NCI-H69 (cell line): ENCODE data around the gene TCF25.
"Not testable (repeated sequence)": the region's sequence is repeated elsewhere in the genome, so short reads cannot be mapped to it uniquely, and the experiment has no call there.

Experiments
- DNase-seq: peaks from one replicate; lab custom pipeline; 2025; lab: John Stamatoyannopoulos, UW

Gene TCF25

DNA sequence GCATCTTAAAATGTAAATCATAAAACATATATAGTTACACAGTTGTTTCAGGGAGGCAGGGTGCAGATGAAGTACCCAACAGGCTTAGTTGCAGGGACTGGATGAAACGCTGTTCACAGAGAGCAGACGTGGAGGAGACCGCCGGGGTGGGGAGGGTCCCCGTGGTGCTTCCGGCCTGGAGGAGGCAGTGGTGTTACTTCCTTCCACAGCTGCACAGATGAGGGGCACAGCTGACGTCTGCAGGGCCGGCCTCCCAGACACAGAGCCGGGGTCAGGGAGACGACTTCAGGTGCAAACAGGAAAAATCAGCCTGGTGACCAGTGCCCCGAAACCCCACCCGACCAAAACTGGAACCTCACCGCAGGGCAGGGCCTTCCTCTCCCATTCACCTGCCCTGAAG is 28.0 kb upstream of the TCF25 start:
- no peak for DNase-seq

DNA sequence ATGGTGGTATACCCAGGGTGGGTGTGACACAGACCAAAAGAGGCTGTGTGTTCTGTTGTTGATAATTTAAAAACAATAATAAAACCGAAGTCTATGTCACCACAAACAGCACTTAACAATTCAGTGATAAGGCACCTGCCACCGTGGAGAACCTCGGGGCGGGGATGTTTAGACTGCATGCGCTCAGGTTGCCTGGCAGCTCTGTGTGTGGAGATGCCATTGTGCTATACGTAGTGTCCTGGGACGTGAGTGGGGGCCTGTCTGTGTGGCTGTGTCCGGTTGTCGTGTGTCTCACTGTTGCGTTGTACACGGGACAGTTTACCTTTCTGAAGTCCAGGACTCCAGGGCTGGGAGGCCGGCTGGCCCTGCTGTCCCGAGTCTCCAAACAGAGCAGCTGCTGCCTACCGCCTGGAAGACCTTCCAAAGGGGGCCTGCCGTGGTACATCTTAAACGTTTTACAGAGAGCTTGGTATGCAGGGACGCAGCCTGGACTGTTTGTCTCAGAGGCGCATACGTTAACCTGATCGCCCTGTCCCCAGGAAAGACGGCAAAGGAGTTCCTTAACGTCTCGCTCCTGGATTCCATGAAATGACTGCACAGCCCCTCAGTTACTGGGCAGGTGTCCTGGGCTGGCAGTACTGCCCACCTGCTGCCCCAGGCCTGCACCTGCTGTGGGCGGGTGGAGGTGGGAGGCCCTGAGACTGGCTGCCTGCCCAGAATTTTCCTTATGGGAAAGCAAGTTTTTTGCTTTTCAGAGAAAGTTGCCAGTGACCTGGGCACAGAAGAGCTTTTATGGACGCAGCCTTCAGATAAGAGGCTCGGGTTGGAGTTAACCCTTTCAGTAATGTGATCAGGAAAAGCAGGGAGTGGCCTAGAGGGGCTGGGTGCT is 26.1 kb upstream of the TCF25 start:
- DNase-seq, result peak; percentile 23

DNA sequence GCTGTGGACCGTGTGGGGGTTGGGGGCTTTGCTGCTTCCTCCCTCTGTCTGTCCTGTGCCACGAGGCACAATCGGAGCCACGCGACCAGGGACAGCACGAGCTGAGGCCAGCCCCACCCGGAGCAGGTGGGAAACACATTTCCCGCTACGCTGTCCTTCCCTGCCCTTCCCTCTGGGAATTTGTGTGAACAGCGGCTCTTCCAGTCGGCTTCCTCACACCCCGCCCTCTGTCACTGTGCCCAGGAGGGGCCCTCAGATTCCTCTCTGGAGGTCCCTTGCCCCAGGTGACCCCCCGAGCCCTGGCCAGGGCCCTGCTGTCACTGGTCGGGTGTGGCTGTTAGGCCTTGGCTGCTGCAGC is 25.5 kb upstream of the TCF25 start:
- no peak for DNase-seq

- DNase-seq, result peak; percentile 17
Measured at GRCh38 chr16:89848974-89849373, 24.4 kb upstream of the TCF25 start.

GRCh38 chr16:89853306-89853993 is 19.9 kb upstream of the TCF25 start:
- DNase-seq, result no peak

GRCh38 chr16:89855301-89855945 is 18.0 kb upstream of the TCF25 start:
- no peak for DNase-seq

GRCh38 chr16:89855986-89856385 is 17.4 kb upstream of the TCF25 start:
- no peak for DNase-seq

- DNase-seq, result no peak
Measured at GRCh38 chr16:89858973-89859614, 14.3 kb upstream of the TCF25 start.

GRCh38 chr16:89859615-89860007 is 13.8 kb upstream of the TCF25 start:
- no peak for DNase-seq

DNA sequence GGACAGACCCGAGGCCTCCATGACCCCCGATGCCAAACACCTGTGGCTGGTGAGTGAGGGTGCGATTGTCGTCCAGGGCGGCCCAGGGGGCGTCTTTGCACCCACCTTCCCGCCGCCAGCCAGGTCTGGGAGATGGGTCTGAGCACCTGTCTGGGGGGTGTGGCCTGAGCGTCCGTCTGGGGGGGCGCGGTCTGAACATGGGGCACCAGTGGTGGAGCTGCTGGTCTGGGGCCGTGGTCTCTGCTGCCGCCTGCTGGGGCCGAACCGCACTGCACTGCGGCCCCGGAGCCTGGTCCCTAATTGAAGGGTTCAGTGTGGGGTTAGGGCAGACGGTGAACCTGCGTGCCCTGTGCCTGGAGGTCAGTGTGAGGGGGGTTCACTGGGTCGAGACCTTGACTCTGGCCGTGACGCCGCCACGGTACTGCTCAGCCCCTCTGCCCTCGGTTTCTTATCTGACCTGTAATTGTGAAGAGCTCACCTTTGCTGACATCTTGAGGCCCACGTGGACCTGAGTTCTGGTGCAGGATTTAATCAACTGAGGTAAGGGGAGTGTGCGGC is 12.6 kb upstream of the TCF25 start:
- DNase-seq, result peak; percentile 21

- no peak for DNase-seq
Measured at GRCh38 chr16:89861648-89862047, 11.7 kb upstream of the TCF25 start.

DNA sequence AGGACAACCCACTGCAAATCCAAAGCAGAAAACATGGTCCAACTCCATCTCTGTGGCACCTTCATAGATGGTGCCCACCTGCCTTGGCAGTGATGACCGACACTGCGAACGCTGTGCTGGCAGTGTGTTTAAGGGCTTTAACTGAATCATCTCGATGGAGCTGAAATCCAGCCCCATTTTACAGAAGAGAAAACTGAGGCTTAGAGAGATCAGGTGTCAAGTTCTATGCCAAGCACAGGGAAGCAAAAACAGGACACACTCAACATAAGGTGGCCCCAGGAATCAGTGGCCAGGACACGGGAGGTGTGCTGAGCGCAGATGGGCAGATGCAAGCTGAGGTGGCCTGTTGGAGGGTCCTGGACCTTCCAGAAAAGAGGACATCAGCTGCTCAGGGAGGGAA is 10.7 kb upstream of the TCF25 start:
- no peak for DNase-seq

DNA sequence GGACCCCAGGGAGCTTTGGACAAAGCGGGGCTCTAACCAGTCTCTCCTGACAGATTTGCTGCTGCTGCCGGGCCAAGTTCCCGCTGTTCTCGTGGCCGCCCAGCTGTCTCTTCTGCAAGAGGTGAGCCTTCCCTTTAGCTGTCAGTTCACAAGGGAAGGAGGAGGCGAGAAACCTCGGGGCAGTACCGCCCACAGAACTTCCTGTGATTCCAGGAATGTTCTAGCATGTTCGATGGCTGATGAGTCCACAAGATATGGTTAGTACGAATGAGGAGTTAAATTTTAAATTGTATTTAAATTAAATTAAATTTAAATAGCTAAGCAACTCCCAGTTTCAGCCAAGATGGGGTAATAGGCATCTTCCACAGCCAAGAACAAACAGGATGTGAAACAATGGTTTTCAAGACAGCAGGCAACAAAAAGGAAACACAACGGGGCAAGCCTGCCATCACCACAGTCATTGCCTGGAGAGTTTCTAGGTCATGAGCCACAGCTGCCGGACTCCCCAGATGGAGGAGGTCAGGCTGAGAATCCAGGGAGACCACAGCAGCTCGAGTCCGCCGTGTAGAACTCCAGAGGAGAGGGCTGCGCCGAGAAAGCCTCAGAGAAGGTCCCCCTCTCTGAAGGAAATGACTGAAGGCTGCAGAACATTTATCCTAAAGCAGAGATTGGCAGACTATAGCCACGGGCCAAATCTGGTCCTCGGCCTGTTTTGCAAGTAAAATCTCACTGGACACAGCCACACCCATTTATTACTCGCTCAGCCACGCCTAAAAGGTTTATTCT is 9.5 kb upstream of the TCF25 start:
- no peak for DNase-seq

- no peak for DNase-seq
Measured at GRCh38 chr16:89864527-89864820, 8.9 kb upstream of the TCF25 start.

GRCh38 chr16:89867918-89868317 is 5.5 kb upstream of the TCF25 start:
- no peak for DNase-seq

DNA sequence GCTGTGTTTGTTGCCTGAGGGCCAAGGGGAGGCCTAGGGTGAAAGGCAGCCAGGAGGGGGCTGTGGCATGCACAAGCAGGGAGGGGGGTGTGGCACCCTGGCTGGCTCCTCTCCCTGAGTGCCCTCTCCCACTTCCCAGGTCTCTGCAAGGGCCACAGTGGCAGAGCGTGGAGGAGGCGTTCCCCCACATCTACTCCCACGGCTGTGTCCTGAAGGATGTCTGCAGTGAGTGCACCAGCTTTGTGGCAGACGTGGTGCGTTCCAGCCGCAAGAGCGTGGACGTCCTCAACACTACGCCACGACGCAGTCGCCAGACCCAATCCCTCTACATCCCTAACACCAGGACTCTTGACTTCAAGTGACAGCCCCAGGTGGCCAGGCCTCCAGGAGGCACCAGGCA is 3.5 kb upstream of the TCF25 start:
- DNase-seq, result no peak

GRCh38 chr16:89870440-89870839 is 3.0 kb upstream of the TCF25 start:
- DNase-seq, result no peak

GRCh38 chr16:89871895-89872294 is 1.5 kb upstream of the TCF25 start:
- DNase-seq, result no peak

- peak; percentile 90 for DNase-seq
Measured at GRCh38 chr16:89873972-89874689, 739 bp downstream of the TCF25 start.

- not testable (repeated sequence) for DNase-seq
Measured at GRCh38 chr16:89879123-89879522, 5.7 kb downstream of the TCF25 start.
